Rectal smooth muscle tissue (tissue), 1 donor: ENCODE results near the gene FLRT2.

Source experiments
- H3K27ac ChIP-seq: one replicate; pipeline ENCODE4 v1.7.0; 2013; ENCODE audit warnings: low read depth, low read length, inconsistent platforms
- H3K27me3 ChIP-seq: one replicate; pipeline ENCODE4 v1.7.0; 2013; ENCODE audit warnings: low read length; ENCODE audit not compliant: control insufficient read depth, insufficient read depth
- H3K36me3 ChIP-seq: one replicate; pipeline ENCODE4 v1.7.0; 2013; ENCODE audit warnings: low read length; ENCODE audit not compliant: control insufficient read depth, insufficient read depth
- H3K4me1 ChIP-seq: one replicate; pipeline ENCODE4 v1.7.0; 2013; ENCODE audit warnings: low read length; ENCODE audit not compliant: control insufficient read depth, insufficient read depth
- H3K4me3 ChIP-seq: one replicate; pipeline ENCODE4 v1.7.0; 2013; ENCODE audit warnings: low read length
- H3K9ac ChIP-seq: one replicate; pipeline ENCODE4 v1.7.0; 2013; ENCODE audit warnings: low read length

FLRT2 gene

DNA sequence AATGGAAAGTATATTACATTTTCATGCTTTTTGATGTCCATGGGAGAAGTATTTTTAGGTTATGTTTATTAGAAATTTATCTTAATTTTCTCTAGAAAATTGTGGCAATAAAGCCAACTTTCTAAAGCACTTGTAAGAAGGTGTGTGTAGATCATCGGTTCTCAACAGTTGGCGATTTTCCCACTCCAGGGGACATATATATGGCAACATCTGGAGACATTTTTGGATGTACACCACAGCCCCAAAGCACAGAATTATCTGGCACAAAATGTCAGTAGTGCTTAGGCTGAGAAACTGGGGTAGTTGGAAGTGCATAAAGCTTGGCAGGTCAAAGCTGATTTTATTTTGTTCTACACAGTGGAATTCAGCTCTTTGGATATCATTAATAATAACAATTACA is 86.9 kb downstream of the FLRT2 start:
- H3K4me1 ChIP-seq = no peaks in the 10 kb centered on the region
- H3K27me3 ChIP-seq = no peaks in the 10 kb centered on the region
- H3K27ac ChIP-seq = no peak overlapping the region
- H3K9ac ChIP-seq = no peak overlapping the region
- no peaks in the 10 kb centered on the region for H3K36me3 ChIP-seq
- H3K4me3 ChIP-seq = no peak overlapping the region

DNA sequence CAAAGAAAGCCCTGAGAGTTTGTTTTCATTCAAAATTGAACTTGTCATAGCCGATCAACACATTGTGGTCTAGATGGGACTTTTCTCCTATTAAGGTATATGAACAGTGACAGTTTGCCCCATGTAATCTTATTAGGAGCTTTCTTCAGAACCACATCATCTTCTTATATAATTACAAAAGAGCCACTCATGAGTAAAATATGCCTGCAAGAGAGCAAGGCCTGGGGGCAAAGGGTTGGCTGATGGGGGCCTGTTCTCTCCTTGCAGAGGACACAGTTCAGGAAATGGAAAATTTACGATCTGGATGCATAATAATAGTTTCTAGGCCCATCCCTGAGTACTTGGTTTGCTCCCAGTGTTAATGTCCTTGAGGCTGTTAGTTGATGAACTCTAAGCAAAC is 87.8 kb downstream of the FLRT2 start:
- no peak overlapping the region for H3K27ac ChIP-seq

DNA sequence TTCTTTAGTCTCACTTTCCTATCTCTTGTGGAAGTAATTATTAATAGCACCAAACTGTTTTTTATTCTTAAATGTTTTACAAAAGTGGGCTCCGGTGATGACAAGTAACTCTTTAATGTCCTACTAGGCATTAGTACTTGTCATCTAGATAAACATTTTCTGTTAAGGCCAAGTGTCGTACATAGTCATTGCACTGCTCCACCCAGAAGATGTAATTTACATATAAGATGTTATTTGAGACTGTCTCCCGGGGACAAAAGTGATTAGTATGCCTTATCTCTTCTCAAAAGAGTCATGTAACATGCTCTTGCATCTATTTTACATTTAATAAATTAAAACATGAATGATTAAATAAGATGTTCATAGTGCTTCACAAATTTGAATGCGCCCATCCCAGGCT is 88.4 kb downstream of the FLRT2 start:
- no peaks in the 10 kb centered on the region for H3K27me3 ChIP-seq
- no peaks in the 10 kb centered on the region for H3K4me1 ChIP-seq
- H3K4me3 ChIP-seq = no peak overlapping the region
- H3K9ac ChIP-seq = no peak overlapping the region
- peaks cover 4% of the 10 kb centered on the region for H3K36me3 ChIP-seq
- H3K27ac ChIP-seq = no peak overlapping the region

More for the DNA sequence above, 87.8 kb downstream of the FLRT2 start:
- Histone ChIP-seq H3K4me1 (no peaks in the 10 kb centered on the region), H3K4me3 (no peak overlapping the region), H3K36me3 (peaks cover 2% of the 10 kb centered on the region), H3K9ac (no peak overlapping the region), H3K27me3 (no peaks in the 10 kb centered on the region)

DNA sequence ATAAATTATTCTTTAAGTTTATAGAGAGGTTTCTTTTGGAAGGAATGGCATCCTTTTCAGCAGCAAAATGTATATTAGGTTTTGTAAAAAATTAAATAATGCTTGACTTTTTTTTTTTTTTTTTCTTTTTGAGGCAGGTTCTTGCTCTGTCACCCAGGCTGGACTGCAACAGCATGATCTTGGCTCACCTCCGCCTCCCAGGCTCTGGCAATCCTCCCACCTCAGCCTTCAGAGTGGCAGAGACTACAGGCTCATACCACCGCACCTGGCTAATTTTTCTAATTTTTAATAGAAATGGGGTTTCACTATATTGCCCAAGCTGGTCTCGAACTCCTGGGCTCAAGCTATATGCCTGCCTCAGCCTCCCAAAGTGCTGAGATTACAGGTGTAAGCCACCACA is 89.0 kb downstream of the FLRT2 start:
- no peak overlapping the region for H3K4me3 ChIP-seq
- no peaks in the 10 kb centered on the region for H3K4me1 ChIP-seq
- no peaks in the 10 kb centered on the region for H3K27me3 ChIP-seq
- no peak overlapping the region for H3K27ac ChIP-seq
- H3K9ac ChIP-seq = no peak overlapping the region
- peaks cover 4% of the 10 kb centered on the region for H3K36me3 ChIP-seq

DNA sequence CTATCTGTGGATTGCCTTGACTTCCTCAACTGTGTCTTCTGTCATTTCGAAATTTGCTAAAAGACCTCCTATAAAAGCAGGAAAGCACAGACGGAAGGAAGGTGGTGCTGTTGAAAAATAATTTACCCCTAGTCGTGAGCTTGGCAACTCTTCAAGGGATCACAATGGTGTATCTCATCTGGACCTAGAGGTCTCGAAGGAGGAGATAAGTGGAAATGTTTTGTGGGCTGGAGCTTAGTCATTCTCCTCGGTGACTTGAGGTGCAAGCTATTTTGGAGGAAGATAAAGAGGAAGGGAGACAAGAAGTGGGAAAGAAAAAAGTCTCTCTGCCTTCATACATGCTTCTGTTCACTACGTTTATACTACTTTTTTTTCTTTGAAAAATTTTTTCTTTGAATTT is 89.9 kb downstream of the FLRT2 start:
- Histone ChIP-seq H3K27ac (no peak overlapping the region), H3K4me3 (no peak overlapping the region), H3K36me3 (peaks cover 4% of the 10 kb centered on the region), H3K9ac (no peak overlapping the region), H3K27me3 (no peaks in the 10 kb centered on the region), H3K4me1 (no peaks in the 10 kb centered on the region)

DNA sequence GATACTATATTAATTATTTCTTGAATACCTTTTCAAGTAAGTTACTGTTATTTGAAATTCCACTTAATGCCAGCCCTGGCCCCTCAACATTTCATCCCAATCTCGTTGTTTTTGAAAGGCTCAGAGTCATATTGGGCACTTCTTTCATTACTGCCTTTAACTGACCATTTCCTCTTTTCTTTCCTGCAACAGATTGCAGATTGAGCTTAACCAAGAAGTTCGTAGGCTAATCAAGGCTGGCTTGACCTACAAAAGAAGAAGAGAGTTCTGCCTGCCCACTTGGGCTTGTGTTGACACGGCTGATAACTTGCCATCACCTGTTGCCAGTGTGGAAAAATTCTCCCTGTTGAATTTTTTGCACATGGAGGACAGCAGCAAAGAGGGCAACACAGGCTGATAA is 91.0 kb downstream of the FLRT2 start:
- Histone ChIP-seq H3K4me3 (no peak overlapping the region), H3K27me3 (no peaks in the 10 kb centered on the region), H3K36me3 (peaks cover 4% of the 10 kb centered on the region), H3K4me1 (no peaks in the 10 kb centered on the region), H3K9ac (no peak overlapping the region), H3K27ac (no peak overlapping the region)

DNA sequence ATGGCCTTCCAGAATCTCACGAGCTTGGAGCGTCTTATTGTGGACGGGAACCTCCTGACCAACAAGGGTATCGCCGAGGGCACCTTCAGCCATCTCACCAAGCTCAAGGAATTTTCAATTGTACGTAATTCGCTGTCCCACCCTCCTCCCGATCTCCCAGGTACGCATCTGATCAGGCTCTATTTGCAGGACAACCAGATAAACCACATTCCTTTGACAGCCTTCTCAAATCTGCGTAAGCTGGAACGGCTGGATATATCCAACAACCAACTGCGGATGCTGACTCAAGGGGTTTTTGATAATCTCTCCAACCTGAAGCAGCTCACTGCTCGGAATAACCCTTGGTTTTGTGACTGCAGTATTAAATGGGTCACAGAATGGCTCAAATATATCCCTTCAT is 92.2 kb downstream of the FLRT2 start:
- H3K9ac ChIP-seq = no peak overlapping the region
- no peak overlapping the region for H3K4me3 ChIP-seq
- H3K27me3 ChIP-seq = no peaks in the 10 kb centered on the region
- peaks cover 4% of the 10 kb centered on the region for H3K36me3 ChIP-seq
- H3K27ac ChIP-seq = no peak overlapping the region
- H3K4me1 ChIP-seq = no peaks in the 10 kb centered on the region

DNA sequence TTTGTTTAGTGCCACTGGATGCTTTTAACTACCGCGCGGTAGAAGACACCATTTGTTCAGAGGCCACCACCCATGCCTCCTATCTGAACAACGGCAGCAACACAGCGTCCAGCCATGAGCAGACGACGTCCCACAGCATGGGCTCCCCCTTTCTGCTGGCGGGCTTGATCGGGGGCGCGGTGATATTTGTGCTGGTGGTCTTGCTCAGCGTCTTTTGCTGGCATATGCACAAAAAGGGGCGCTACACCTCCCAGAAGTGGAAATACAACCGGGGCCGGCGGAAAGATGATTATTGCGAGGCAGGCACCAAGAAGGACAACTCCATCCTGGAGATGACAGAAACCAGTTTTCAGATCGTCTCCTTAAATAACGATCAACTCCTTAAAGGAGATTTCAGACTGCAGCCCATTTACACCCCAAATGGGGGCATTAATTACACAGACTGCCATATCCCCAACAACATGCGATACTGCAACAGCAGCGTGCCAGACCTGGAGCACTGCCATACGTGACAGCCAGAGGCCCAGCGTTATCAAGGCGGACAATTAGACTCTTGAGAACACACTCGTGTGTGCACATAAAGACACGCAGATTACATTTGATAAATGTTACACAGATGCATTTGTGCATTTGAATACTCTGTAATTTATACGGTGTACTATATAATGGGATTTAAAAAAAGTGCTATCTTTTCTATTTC is 93.2 kb downstream of the FLRT2 start:
- H3K9ac ChIP-seq = no peak overlapping the region
- H3K4me3 ChIP-seq = no peak overlapping the region
- peaks cover 4% of the 10 kb centered on the region for H3K36me3 ChIP-seq
- H3K27me3 ChIP-seq = no peaks in the 10 kb centered on the region
- no peaks in the 10 kb centered on the region for H3K4me1 ChIP-seq
- no peak overlapping the region for H3K27ac ChIP-seq

DNA sequence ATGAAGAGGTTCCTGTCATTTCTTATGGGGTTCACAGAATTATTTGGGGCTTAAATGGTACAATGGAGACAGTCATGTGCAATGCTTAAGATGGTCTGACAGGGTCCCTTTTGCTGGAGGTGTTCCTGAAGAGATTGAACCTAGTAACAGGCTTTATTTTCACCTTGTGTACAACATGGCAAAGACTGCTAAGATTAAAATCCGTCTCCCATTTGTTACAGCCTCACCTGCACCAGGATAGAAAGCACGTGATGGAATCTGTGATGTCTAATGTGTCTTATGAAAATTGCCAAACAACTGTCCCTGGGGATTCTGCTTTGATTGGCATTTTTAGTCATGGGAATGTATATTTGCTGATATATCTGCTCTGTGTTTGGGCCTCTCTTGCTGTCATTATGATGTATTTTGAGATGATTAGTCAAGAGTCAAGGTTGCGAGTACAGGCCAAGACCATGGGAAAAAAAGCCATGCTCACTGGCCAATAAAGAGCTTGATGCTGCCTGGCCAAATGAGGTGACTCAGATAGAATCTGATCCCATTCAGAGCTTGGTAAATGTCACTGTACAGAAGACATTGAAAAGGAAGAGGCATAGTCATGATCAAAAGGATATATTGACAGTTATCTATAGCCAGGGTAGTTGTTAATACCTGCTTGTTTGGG is 96.1 kb downstream of the FLRT2 start:
- H3K36me3 ChIP-seq = peaks cover 4% of the 10 kb centered on the region
- H3K27me3 ChIP-seq = no peaks in the 10 kb centered on the region

DNA sequence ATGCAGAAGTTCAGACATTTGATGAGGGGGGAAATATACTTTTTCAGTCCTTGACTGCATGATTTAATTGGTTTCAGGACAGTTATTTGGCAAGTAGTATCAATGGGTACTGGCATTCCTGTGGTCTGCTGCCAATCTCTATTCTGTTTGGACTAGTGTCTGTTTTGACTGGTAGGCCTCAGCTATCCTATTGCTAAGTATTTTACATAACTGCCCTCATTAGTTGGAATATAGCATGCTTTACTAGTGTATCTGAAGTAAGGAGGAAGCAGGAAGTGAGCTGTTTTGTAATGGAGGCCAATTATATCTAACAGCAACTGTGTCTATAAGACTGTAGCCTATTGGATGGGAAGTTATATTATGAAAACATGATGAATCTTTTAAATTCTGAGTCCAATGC is 104.3 kb downstream of the FLRT2 start:
- H3K27me3 ChIP-seq = no peaks in the 10 kb centered on the region
- H3K36me3 ChIP-seq = no peaks in the 10 kb centered on the region
- no peak overlapping the region for H3K4me3 ChIP-seq
- H3K4me1 ChIP-seq = no peaks in the 10 kb centered on the region
- H3K9ac ChIP-seq = no peak overlapping the region
- H3K27ac ChIP-seq = no peak overlapping the region

More for the DNA sequence above, 96.1 kb downstream of the FLRT2 start:
- Histone ChIP-seq H3K4me3 (no peak overlapping the region), H3K4me1 (no peaks in the 10 kb centered on the region), H3K27ac (no peak overlapping the region), H3K9ac (no peak overlapping the region)

DNA sequence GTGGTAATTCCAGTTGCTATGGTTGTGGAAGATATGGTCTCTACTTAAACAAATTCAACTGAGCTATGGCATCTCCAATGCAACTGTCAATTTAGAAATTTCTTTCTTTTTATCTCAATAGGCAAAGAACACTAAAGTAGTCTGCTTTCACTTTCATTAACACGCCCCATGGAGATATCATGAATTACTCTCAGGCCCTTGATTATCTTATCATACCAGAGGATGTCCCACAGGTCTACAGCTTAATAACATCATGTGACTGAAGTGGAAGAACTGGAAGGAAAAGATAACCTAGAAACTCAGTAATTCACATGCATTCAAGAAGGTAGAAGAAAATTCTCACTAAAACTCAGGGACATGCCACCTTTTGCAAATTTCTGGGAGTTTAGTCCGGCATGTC is 114.3 kb downstream of the FLRT2 start:
- no peak overlapping the region for H3K27ac ChIP-seq
- H3K4me1 ChIP-seq = no peaks in the 10 kb centered on the region
- H3K4me3 ChIP-seq = no peak overlapping the region
- no peaks in the 10 kb centered on the region for H3K27me3 ChIP-seq
- no peaks in the 10 kb centered on the region for H3K36me3 ChIP-seq
- H3K9ac ChIP-seq = no peak overlapping the region

DNA sequence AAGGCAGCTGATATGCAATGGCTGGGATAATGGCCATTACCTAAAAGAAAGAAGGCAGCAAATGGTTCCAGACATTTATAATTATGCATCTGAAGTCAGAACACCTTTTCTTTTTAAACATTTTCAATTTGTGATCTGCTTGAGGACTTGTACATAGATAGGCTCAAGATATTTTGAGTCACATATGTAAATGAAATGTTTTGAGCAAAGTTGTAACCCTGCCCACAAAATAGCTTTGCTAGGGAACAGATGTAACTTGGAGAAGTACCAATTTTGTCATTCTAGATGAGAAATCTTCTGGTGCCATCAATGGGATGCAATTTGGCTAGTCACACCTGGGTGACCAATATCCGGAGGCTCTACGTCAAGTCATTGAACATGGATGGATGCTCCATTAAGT is 123.1 kb downstream of the FLRT2 start:
- Histone ChIP-seq H3K27me3 (no peaks in the 10 kb centered on the region), H3K9ac (no peak overlapping the region), H3K4me3 (no peak overlapping the region), H3K36me3 (no peaks in the 10 kb centered on the region), H3K27ac (no peak overlapping the region), H3K4me1 (no peaks in the 10 kb centered on the region)
